Measurements from ENCODE around the gene R3HDML.
"Not testable (repeated sequence)": the region's sequence is repeated elsewhere in the genome, so short reads cannot be mapped to it uniquely, and the experiment has no call there.

R3HDML gene

GRCh38 chr20:44327748-44328147 is 9.1 kb upstream of the R3HDML start:
- DNase-seq (ENCODE audit: low spot score), result not testable (repeated sequence)

GRCh38 chr20:44328428-44328827 is 8.4 kb upstream of the R3HDML start:
- DNase-seq (ENCODE audit: low spot score), result no peak

GRCh38 chr20:44331201-44331600 is 5.6 kb upstream of the R3HDML start:
- no peak for DNase-seq (ENCODE audit: low spot score)

GRCh38 chr20:44334306-44334705 is 2.5 kb upstream of the R3HDML start:
- DNase-seq (ENCODE audit: low spot score), result no peak

GRCh38 chr20:44334709-44335108 is 2.1 kb upstream of the R3HDML start:
- no peak for DNase-seq (ENCODE audit: low spot score)

GRCh38 chr20:44335675-44336074 is 1.2 kb upstream of the R3HDML start:
- DNase-seq (ENCODE audit: low spot score), result no peak

GRCh38 chr20:44336086-44336485 is 757 bp upstream of the R3HDML start:
- no peak for DNase-seq (ENCODE audit: low spot score)

GRCh38 chr20:44342248-44342647 is 5.4 kb downstream of the R3HDML start:
- DNase-seq (ENCODE audit: low spot score), result no peak

GRCh38 chr20:44343162-44343675 is 6.4 kb downstream of the R3HDML start:
- no peak for DNase-seq (ENCODE audit: low spot score)

GRCh38 chr20:44344723-44345122 is 7.9 kb downstream of the R3HDML start:
- no peak for DNase-seq (ENCODE audit: low spot score)

GRCh38 chr20:44345147-44345546 is 8.3 kb downstream of the R3HDML start:
- no peak for DNase-seq (ENCODE audit: low spot score)

GRCh38 chr20:44345941-44346340 is 9.1 kb downstream of the R3HDML start:
- DNase-seq (ENCODE audit: low spot score), result not testable (repeated sequence)

- DNase-seq (ENCODE audit: low spot score), result no peak
Measured at GRCh38 chr20:44348168-44348659, 11.4 kb downstream of the R3HDML start.

- DNase-seq (ENCODE audit: low spot score), result no peak
Measured at GRCh38 chr20:44349349-44349748, 12.5 kb downstream of the R3HDML start.

- no peak for DNase-seq (ENCODE audit: low spot score)
Measured at GRCh38 chr20:44350567-44350966, 13.7 kb downstream of the R3HDML start.

GRCh38 chr20:44354979-44355497 is 18.2 kb downstream of the R3HDML start:
- DNase-seq (ENCODE audit: low spot score), result no peak

GRCh38 chr20:44355498-44356352 is 18.9 kb downstream of the R3HDML start, which contains the start of gene HNF4A:
TSS of gene HNF4A (plus strand) at chr20:44355699. CDS start at chr20:44355805, 106 bp downstream.
- no peak for DNase-seq (ENCODE audit: low spot score)

GRCh38 chr20:44356353-44356723 is 19.5 kb downstream of the R3HDML start:
- no peak for DNase-seq (ENCODE audit: low spot score)

- no peak for DNase-seq (ENCODE audit: low spot score)
Measured at GRCh38 chr20:44357020-44357419, 20.2 kb downstream of the R3HDML start.

- no peak for DNase-seq (ENCODE audit: low spot score)
Measured at GRCh38 chr20:44357555-44358125, 20.8 kb downstream of the R3HDML start.

- no peak for DNase-seq (ENCODE audit: low spot score)
Measured at GRCh38 chr20:44358776-44359175, 21.9 kb downstream of the R3HDML start.

GRCh38 chr20:44360221-44360620 is 23.4 kb downstream of the R3HDML start:
- DNase-seq (ENCODE audit: low spot score), result no peak

Measured in SK-N-DZ (cell line).